Effector CD8-positive, alpha-beta T cell (primary cell): ENCODE measurements around the gene ATN1.
"Not testable (repeated sequence)": the region's sequence is repeated elsewhere in the genome, so short reads cannot be mapped to it uniquely, and the experiment has no call there.

Experiments
- DNase-seq: peaks from one replicate; lab custom pipeline; 2025; lab: John Stamatoyannopoulos, UW

Gene ATN1

DNA sequence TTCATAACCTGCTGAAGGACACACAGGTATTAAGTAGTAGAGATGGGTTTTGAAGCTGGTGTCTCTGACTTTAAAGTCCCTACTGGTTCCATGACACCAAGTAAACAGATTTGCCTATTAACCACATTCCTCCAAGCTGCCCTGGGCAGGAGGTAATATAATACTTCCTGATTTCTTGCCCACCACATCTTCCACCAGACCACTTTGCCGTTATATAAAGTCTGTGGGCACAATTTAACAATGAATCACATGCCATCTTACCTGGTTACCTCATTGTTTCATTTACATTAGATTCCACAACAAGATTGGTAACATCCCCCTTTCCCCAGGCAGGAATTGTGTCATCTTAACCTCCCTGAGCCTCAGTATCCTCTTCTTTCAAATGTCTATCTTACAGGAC lies 24.0 kb upstream of the ATN1 start:
- no peak for DNase-seq

DNA sequence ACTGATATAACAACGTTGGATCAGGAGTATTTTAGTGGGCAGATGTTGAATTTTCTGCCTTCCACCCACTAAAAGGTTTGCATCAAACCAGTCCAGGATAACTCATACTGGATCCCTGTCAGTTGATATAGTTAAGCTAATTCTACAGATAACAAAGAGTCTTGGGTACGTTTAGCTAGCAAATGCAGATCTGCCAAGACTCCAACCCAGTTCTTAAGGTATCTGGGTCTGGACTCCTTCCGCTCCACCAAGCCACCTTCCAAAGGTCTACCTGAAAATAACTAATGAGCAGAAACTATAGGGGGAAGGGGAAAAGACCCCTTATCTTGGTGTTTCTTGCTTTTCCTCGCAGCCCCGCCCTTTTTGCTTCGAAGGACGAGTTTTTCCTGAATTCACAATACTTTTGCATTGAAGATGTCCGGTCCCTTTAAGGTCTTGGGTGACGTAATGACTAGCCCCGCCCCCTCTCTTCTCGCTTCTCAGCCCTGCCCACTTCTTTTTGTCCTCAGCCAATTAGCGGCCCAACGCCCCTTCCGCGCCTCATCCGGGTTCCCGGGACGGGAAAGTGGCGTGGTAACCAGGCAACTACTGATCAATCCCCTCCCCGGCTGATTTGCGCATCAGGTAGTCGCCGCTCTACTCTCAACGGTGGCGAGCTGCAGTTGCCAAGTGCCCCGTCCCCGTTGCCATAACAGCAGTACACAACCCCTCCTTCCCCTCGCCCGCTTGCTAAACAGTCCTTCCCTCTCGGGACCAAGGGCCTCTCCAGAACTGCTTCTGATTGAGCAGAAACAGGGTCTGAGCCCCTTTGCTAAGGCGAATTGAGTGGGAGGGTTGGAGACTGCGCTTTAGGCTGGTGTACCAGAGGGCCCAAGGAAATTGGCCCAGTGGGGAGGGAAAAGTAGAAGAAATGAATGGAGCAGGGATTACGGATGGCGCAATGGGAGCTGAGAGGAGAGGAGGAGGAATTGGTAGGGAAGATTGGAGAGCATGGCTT lies 23.2 kb upstream of the ATN1 start, which contains the start of gene LRRC23:
TSS of gene LRRC23 (plus strand) at position 543 of the 997 bp plus-strand sequence. CDS start 812 bp downstream, outside the sequence.
- DNase-seq, result peak; percentile 97

DNA sequence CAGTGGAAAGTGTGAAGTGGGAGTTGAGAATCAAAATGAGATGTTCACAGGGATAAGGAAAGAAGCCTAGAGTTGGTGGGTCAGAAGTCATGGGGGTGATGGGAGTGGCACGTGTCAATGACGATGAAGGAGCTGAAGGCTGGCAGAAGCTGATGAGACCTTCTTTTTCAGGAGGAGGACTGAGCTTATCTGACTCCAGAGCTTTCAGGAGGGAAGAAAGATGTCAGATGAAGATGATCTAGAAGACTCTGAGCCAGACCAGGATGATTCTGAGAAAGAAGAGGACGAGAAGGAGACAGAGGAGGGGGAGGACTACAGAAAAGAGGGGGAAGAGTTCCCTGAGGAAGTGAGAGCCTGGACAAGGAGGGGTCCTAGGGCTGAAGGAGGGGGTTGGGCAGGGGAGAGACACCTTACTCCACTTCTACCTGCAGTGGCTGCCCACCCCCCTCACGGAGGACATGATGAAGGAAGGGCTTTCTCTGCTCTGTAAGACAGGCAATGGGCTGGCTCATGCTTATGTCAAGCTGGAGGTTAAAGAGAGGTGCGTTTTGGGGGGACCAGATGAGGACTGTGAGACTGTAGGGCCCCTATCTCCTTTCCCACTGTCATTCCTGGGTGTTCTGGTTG lies 22.2 kb upstream of the ATN1 start:
- no peak for DNase-seq

DNA sequence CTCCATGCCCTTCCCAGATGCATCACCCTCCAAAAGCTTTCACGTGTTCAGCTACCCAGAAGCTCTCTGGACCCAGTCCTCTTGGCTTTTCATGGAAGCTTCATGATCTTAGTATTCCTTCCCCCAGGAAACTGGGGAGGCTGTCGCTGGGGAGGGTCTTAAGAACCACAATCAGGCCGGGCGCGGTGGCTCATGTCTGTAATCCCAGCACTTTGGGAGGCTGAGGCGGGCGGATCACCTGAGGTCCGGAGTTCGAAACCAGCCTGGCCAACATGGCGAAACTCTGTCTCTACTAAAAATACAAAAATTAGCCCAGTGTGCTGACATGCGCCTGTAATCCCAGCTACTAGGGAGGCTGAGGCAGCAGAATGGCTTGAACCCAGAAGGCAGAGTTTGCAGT lies 19.6 kb upstream of the ATN1 start:
- DNase-seq, result not testable (repeated sequence)

DNA sequence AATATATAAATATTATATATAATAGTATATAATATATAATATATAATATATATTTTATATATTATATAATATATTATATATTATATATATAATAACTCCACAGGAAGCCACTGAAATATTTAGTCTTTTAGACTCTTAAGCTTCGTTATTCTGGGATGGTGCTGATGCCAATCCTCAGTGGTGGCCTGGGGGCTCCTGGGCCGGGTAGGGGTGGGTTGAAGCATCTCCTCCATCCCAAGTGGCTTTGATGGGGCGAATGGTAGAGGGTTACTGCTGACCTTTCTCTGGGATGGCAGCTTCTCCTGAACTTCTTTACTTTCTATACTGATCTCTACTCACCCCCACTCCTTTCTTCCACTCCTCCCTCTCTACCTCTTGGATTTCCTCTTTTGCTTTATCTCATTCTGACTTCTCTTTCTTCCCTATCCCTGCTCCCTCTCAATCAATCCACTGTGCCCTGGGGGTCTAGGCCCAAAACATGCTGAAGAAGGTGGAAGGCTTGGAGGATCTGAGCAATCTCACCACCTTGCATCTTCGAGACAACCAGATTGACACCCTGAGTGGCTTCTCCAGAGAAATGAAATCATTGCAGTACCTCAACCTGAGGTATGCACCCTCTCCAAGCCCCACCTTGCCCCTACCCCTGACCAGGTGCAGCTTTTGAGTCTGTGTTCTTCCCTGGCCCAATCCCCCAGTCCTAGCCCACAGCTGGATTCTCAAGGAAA lies 18.2 kb upstream of the ATN1 start:
- no peak for DNase-seq

DNA sequence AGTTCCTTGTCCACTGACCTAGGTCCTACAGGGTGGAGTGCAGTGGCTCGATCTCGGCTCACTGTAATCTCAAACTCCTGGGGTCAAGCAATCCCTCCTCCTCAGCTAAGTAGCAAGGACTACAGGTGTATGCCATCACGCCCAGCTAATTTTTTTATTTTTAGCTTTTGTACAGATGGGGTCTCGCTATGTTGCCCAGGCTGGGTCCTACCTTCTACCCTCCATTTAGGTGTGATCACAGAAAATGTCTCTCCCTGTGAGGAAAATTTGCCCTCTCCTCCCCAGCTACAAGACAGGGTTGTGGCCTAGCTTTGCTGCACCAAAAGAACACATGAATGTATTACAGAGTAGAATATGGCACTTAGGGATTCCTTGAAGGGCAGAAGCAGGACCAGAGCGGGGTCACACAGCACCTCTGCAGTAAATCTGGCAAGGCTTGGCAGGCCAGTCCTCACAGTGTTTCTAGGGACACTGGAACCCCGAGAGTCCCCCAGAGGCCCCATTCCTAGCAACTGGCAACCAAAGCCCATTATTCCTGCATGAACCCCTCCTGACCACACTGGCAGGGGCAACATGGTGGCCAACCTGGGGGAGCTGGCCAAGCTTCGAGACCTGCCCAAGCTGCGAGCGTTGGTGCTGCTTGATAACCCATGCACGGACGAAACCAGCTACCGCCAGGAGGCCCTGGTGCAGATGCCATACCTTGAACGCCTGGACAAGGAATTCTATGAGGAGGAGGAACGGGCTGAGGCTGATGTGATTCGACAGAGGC lies 15.4 kb upstream of the ATN1 start:
- no peak for DNase-seq

DNA sequence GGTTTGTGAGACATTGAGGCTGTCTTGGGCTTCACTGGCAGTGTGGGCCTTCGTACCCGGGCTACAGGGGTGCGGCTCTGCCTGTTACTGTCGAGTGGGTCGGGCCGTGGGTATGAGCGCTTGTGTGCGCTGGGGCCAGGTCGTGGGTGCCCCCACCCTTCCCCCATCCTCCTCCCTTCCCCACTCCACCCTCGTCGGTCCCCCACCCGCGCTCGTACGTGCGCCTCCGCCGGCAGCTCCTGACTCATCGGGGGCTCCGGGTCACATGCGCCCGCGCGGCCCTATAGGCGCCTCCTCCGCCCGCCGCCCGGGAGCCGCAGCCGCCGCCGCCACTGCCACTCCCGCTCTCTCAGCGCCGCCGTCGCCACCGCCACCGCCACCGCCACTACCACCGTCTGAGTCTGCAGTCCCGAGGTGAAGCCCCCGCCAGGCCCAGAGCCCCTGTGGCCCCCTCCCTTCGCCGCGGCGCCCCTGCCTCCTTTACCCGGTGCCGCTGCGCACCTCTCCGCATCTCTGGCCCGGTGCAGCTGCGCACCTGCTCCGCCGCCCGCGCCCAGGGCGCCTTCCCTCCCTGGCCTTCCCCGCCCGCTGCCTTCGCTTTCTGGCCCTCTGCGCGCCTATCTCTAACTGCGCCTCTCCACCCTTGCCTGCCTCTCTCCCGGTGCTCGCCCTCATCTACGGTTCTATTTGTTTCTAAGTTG lies 13.4 kb upstream of the ATN1 start, which contains the start of gene ENO2:
TSS of gene ENO2 (plus strand) at position 335 of the 701 bp plus-strand sequence. CDS start 1,253 bp downstream, outside the sequence.
- DNase-seq, result peak; percentile 68

DNA sequence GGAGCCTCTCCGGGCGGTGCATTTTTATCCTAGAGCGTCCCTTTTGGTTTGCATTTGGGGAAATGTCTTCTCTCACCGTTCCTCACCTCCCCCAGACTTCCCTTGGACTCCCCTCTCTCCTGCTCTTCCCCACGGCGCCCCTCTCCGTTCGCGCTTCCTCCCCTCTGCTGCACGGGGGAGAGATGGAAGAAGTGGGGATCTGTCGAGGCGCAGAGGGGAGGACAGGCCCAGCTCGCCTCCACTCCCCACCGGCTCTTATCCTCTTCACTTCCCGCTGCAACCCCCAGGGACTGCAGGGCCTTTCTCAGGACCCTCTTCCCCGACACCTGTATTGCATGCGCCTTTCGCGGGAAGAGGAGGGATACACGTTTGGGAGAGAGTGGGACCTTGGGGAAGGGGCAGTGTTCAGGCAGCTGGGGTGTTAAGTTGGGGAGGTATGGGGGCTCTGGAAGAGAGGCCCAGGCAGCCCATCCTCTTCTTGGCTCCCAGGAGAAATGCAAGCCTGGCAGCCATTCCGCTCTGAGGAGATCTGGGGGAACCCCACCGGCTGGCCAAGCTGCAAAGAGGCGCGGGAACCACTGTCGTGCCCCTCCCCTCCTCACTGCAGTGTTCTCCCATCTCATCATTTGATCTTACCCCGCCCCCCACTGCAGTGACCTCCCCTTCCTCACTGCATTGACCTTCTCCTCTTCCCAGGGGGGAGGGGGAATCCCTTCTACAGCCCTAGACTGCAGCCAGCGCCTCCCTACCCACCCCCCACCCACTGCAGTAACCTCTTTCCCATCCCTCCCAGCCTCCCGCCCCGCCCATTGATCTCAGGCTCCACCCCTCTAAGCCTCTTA lies 12.6 kb upstream of the ATN1 start:
- DNase-seq, result no peak

DNA sequence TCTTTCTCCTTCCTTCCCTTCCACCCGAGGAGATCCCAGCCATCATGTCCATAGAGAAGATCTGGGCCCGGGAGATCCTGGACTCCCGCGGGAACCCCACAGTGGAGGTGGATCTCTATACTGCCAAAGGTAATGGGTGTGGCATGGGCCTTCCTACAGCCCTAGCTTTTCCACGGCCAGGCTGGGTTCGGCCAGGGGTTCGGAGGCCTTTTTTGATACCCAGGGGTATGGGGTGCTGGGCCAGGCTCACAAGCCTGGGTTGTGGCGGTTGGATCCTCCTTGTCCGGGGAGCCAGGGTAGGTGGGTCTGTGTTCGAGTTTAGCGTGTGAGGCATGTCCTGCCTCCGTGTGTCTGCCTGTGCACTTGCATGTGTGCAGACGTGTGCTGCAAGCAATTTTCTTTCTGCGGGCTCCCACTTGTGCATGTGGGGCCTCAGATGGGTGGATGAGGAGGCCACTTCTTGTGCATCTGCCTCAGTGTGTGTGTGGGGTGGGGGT lies 11.9 kb upstream of the ATN1 start:
- DNase-seq, result no peak

DNA sequence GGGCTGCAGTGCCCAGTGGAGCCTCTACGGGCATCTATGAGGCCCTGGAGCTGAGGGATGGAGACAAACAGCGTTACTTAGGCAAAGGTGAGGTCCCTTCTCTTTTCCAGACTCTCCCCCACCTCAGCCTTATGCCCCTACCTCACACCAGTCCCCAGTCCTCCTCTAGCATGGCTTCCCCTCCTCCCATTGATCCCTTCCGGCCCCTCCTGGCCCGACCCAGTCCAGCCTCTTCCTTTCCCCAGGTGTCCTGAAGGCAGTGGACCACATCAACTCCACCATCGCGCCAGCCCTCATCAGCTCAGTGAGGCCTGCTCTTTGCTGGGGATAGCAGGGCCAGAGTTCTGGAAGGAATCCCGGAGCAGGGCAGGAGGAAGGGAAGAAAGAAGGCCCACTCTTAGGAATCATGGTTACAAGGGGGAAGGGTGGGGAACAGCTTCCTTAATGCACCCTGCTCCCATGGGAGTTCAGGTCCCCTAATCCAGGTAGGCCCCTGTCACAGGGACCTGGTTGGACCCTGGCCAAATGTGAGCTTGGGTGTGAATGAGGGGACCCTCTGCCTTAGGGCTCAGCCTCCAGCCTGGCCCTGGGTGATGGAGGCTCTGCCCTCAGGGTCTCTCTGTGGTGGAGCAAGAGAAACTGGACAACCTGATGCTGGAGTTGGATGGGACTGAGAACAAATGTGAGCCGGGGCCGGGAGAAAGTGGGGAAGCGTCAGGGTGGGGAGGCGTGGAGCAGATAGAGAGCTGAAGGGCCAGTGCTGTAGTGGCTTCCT lies 11.1 kb upstream of the ATN1 start:
- no peak for DNase-seq

DNA sequence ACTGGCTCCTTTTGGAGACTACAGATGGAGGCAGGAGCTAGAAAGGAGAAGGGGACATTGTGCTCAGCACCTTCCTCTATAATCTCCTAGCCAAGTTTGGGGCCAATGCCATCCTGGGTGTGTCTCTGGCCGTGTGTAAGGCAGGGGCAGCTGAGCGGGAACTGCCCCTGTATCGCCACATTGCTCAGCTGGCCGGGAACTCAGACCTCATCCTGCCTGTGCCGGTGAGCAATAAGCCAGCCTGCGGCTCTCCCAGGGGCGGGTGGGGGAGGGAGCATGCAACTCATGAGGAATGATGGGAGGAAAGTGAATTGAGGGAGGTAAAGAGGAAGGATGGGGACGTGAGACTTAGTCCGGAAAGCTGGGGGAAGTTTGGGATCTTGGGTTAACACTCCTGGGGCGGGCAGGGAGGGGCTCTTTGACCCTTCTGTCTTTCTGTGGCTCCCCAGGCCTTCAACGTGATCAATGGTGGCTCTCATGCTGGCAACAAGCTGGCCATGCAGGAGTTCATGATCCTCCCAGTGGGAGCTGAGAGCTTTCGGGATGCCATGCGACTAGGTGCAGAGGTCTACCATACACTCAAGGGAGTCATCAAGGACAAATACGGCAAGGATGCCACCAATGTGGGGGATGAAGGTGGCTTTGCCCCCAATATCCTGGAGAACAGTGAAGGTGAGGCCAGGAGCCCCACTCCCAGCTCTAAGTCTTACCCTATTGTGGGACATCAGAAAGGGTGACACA lies 10.1 kb upstream of the ATN1 start:
- no peak for DNase-seq

DNA sequence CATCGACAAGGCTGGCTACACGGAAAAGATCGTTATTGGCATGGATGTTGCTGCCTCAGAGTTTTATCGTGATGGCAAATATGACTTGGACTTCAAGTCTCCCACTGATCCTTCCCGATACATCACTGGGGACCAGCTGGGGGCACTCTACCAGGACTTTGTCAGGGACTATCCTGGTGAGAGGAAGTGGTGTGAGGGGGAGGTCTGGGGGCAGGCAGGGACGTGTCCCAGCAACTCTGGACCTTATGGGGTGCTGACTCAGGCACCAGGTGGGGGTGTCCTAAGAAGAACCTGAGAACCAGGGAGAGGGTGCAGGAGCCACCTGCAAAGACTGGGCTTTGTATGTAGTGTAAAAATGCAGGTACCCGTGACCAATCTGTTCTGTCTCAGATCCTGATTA lies 8.2 kb upstream of the ATN1 start:
- DNase-seq, result no peak

DNA sequence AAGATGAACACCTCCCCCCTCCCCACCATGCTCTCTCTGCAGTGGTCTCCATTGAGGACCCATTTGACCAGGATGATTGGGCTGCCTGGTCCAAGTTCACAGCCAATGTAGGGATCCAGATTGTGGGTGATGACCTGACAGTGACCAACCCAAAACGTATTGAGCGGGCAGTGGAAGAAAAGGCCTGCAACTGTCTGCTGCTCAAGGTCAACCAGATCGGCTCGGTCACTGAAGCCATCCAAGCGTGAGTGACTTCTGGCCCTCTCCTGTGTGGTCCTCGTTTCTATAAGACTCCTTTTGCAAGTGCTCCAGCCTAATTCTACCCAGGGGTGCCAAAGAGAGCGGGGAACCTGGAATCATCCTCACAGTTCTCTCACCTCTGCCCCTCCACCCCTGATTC lies 6.2 kb upstream of the ATN1 start:
- no peak for DNase-seq

DNA sequence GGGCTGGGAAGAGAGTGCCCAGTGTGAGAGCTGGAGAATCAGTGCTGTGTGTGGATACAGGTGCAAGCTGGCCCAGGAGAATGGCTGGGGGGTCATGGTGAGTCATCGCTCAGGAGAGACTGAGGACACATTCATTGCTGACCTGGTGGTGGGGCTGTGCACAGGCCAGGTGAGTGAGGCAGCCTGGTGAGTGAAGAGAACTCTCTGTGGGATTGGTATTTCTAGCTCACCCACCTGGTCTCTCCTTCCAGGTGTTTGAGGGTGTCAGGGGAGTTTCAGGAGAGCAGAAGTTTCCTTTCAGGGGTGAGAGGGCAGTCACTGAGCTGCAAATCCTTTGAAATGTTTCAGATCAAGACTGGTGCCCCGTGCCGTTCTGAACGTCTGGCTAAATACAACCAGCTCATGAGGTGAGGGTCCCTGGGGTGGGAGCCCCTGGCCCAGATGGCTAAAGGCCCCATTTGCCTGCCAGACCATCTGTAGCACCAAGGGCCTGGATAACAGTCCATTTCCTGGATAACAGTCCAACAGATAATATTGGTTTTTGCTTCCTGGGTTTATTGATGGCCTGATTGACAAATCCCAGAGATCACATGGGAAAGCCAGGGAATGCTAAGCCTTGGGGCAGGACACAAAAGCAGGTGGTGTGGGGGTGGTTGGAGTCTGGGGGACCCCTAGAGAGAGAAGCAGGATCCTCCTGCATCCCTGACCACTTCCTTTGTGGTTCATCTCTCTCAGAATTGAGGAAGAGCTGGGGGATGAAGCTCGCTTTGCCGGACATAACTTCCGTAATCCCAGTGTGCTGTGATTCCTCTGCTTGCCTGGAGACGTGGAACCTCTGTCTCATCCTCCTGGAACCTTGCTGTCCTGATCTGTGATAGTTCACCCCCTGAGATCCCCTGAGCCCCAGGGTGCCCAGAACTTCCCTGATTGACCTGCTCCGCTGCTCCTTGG lies 5.5 kb upstream of the ATN1 start:
- DNase-seq, result no peak

DNA sequence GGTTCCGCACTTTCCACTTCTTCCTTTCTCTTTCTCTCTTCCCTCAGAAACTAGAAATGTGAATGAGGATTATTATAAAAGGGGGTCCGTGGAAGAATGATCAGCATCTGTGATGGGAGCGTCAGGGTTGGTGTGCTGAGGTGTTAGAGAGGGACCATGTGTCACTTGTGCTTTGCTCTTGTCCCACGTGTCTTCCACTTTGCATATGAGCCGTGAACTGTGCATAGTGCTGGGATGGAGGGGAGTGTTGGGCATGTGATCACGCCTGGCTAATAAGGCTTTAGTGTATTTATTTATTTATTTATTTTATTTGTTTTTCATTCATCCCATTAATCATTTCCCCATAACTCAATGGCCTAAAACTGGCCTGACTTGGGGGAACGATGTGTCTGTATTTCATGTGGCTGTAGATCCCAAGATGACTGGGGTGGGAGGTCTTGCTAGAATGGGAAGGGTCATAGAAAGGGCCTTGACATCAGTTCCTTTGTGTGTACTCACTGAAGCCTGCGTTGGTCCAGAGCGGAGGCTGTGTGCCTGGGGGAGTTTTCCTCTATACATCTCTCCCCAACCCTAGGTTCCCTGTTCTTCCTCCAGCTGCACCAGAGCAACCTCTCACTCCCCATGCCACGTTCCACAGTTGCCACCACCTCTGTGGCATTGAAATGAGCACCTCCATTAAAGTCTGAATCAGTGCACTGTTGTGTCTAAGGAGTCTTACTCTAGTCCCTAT lies 4.6 kb upstream of the ATN1 start:
- DNase-seq, result no peak

DNA sequence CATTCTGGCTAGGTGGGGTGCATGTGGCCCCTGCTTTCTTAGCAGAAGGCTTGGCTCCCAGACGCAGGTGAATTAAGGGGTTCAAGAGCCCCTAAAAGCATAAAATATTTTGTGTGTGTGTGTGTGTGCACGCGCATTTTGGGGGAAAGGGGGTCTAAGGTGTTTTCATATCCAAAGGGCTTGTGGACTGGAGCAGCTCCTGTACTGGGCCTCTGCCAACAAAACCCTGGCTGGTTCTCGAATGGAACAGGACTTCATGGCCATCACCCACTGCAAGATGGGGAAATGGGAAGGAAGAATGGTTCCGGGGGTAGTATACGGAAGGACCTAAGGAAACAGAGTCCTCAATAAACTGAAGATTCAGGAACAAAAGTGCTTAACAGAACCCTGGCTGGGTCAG lies 3.9 kb upstream of the ATN1 start:
- DNase-seq, result no peak

DNA sequence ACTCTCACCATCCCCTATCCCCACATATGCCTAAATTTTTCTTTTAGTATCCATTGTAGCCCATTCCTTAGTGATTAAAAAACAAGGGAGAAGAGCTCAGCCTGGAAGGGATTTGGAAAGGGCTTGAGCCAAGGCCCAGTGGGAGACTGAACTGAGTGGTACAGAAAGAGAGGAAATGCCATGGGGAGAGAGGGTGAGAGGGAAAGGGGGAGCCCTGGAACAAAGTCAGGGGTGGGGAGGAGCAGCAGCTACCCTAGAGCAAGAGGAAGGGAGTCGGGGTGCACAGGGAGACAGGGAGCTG lies 2.6 kb upstream of the ATN1 start:
- no peak for DNase-seq
